Thoracic aorta (tissue), 2 donors: ENCODE data around the gene MTHFSD. TPM values are rescaled to one million over a fixed set of nuclear protein-coding genes. Genes with fewer than 3 reads are reported as not detected.

Experiments used
- ATAC-seq: fragments of 150-250 bp; one replicate; pipeline ENCODE4 v1.8.0; 2017; ENCODE audit warnings: low read depth; ENCODE audit not compliant: insufficient number of reproducible peaks, low FRiP score
- DNase-seq: peaks from one replicate; pipeline ENCODE4 v3.0.0-alpha.2; 2020; ENCODE audit warnings: low spot score
- H3K27ac ChIP-seq, 2 donors: fragments of 200-600 bp; sonication (generic); 1 replicate in 1 of 2; 2 replicates in 1 of 2; pipeline ENCODE4 v1.5.1; 2016; ENCODE audit warnings: mild to moderate bottlenecking in 2 of 2, moderate library complexity in 2 of 2
- H3K27me3 ChIP-seq: fragments of 200-600 bp; sonication (generic); replicated peaks from 2 replicates; pipeline ENCODE4 v1.6.0; 2016; ENCODE audit warnings: mild to moderate bottlenecking; ENCODE audit not compliant: insufficient read depth
- H3K36me3 ChIP-seq: fragments of 200-600 bp; sonication (generic); one replicate; pipeline ENCODE4 v1.5.1; 2016
- H3K4me1 ChIP-seq, 2 donors: fragments of 200-600 bp; sonication (generic); 1 replicate in 1 of 2; 2 replicates in 1 of 2; pipeline versions ENCODE4 v1.5.1 to v1.6.0; 2016; ENCODE audit warnings: low read depth in 2 of 2, mild to moderate bottlenecking in 1 of 2; ENCODE audit not compliant: control insufficient read depth in 1 of 2
- H3K4me3 ChIP-seq: fragments of 200-600 bp; sonication (generic); 2 replicates; pipeline ENCODE4 v1.5.1; 2016; ENCODE audit warnings: mild to moderate bottlenecking
- H3K9me3 ChIP-seq: fragments of 200-600 bp; sonication (generic); 2 replicates; pipeline ENCODE4 v1.5.1; 2016
- CTCF ChIP-seq: fragments of 200-600 bp; sonication (generic); IDR thresholded peaks from one replicate; pipeline ENCODE4 v1.5.1; 2019; ENCODE audit warnings: antibody characterized with exemption
- total RNA-seq, 2 donors: library from RNA; depleted of rRNA; stranded (reverse); fragments of >200 nt; gene quantifications; one replicate each; pipeline versions ENCODE4 v1.1.0 to v1.2.3, GENCODE V29; 2016

MTHFSD gene
- total RNA-seq, 2 donors from 2014 or later = 25.0 to 30.8 TPM

- H3K9me3 ChIP-seq = no peaks in the 10 kb centered on the region
- H3K27me3 ChIP-seq = peaks cover 13% of the 10 kb centered on the region
- TF ChIP-seq CTCF = no peak
- H3K36me3 ChIP-seq = no peaks in the 10 kb centered on the region
- no peak overlapping the region for H3K4me3 ChIP-seq
- DNase-seq = no peak
- H3K4me1 ChIP-seq = peaks cover 4 to 28% of the 10 kb centered on the region in 2 donors
- H3K27ac ChIP-seq = no peak overlapping the region
- ATAC-seq = no peak
These were observed 41.4 kb downstream of the MTHFSD start for GRCh38 chr16:86513471-86514277.

GRCh38 chr16:86512860-86513470 is 42.1 kb downstream of the MTHFSD start:
- Histone ChIP-seq H3K27ac (no peak overlapping the region), H3K9me3 (no peaks in the 10 kb centered on the region), H3K4me3 (no peak overlapping the region), H3K27me3 (peaks cover 20% of the 10 kb centered on the region), H3K36me3 (no peaks in the 10 kb centered on the region), H3K4me1 (peaks cover 11 to 35% of the 10 kb centered on the region in 2 donors)
- no peak for ATAC-seq
- TF ChIP-seq CTCF = no peak
- DNase-seq = no peak

- Histone ChIP-seq H3K4me3 (no peak overlapping the region), H3K9me3 (no peaks in the 10 kb centered on the region), H3K4me1 (peaks cover 13 to 41% of the 10 kb centered on the region in 2 donors), H3K27me3 (peaks cover 25% of the 10 kb centered on the region), H3K27ac (no peak overlapping the region), H3K36me3 (no peaks in the 10 kb centered on the region)
- ATAC-seq = no peak
- no peak for TF ChIP-seq CTCF
- DNase-seq = no peak
These were observed 42.7 kb downstream of the MTHFSD start for GRCh38 chr16:86512301-86512859.

GRCh38 chr16:86511317-86512161 is 43.5 kb downstream of the MTHFSD start:
- TF ChIP-seq CTCF = no peak
- ATAC-seq = no peak
- H3K9me3 ChIP-seq = no peaks in the 10 kb centered on the region
- H3K4me3 ChIP-seq = peak overlapping the region; percentile 73
- H3K4me1 ChIP-seq = peaks cover 13 to 45% of the 10 kb centered on the region in 2 donors
- no peak overlapping the region for H3K27ac ChIP-seq
- no peak for DNase-seq
- H3K36me3 ChIP-seq = no peaks in the 10 kb centered on the region
- H3K27me3 ChIP-seq = peaks cover 32% of the 10 kb centered on the region
